ENCODE measurements around the gene NUP35. TPM values are rescaled to one million over a fixed set of nuclear protein-coding genes. Genes with fewer than 3 reads are reported as not detected.

Gene NUP35
- total and polyA plus RNA-seq, 2 of the 4 experiments (the other 2 are of a cell fraction), result 10.9 to 23.3 TPM

DNA sequence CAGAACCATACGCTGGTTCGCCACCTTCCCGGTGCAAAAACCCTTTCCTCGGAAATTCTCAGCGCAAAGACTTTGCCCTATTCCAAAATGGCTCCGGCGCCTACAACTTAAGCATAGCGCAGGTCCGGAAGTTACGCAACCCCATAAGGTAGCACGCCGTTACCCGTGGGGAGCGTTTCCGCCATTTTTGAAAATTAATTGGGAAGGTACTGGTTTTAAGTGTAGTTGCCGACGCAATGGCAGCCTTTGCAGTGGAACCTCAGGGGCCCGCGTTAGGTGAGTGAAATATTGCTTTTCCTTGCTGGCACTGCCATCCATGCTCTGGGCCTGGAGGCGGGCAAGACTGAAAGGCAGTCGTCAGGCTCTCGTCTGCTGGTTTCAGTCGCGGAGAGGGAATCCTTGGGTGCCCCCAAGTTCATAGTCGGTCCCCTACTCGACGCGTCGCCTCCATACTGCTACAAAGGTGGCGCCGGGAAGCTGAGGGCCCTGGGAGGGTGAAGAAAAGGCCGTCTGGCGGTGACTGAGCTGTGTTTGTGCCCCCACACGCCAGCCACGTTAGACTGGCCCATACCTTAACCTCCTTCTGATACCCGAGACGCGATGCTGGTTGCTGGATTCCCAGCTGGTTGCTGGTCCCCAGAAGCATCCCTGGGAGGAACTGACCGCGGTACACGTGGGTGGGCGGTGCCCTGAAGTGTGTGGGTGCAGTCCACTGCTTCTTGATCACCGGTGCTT is at the start of gene NUP35 (continued):
- no peak for TF ChIP-seq FOS (IDR thresholded peaks at IDR 0.05; ENCODE audit: low read depth, low read length)
- no peak for TF ChIP-seq RAD21 (IDR thresholded peaks at IDR 0.05; ENCODE audit: low read length)
- TF ChIP-seq RCOR1 (IDR thresholded peaks at IDR 0.05; ENCODE audit: insufficient replicate concordance, low read length), result peak; percentile 7
- TF ChIP-seq, protein P1, sequence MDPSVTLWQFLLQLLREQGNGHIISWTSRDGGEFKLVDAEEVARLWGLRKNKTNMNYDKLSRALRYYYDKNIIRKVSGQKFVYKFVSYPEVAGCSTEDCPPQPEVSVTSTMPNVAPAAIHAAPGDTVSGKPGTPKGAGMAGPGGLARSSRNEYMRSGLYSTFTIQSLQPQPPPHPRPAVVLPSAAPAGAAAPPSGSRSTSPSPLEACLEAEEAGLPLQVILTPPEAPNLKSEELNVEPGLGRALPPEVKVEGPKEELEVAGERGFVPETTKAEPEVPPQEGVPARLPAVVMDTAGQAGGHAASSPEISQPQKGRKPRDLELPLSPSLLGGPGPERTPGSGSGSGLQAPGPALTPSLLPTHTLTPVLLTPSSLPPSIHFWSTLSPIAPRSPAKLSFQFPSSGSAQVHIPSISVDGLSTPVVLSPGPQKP (IDR thresholded peaks at IDR 0.05; ENCODE audit: borderline replicate concordance, low read depth, low read length), result peak; percentile 76; the same call in 1 of the 2 replicates
